Lung microvascular endothelial cell (primary cell): ENCODE results near the gene UROD. TPM values are rescaled to one million over a fixed set of nuclear protein-coding genes. Genes with fewer than 3 reads are reported as not detected.

Source experiments
- DNase-seq, 2 donors: peaks; one replicate each; pipeline versions ENCODE4 v3.0.0 to v3.0.0-alpha.2; 2010; ENCODE audit warnings: low read depth in 2 of 2
- total RNA-seq: library from RNA; depleted of rRNA; stranded (reverse); fragments of >200 nt; gene quantifications from 2 replicates; pipeline ENCODE4 v1.2.1, GENCODE V29; 2014

UROD gene
- total RNA-seq, 1 donor from 2014 or later: 240 TPM

DNA sequence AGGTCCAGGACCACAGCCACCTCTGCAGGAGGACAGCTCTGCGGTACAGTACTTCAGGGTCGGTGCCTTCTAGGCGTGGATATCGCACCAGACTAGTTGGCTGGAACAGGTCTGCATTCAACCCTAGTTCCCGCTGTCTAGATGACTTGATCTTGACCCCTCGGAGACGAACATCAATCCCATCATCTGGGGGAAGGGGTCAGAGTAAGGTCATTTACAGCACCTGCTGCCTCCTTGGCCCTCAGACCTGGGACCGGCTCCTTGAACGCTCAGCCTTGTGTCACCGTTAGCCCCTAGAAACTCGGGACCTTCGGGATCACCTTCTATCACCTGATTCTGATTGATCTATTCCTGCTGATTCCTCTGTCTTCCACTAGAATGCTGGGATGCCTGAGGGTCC lies 3.5 kb upstream of the UROD start:
- DNase-seq: no peak

DNA sequence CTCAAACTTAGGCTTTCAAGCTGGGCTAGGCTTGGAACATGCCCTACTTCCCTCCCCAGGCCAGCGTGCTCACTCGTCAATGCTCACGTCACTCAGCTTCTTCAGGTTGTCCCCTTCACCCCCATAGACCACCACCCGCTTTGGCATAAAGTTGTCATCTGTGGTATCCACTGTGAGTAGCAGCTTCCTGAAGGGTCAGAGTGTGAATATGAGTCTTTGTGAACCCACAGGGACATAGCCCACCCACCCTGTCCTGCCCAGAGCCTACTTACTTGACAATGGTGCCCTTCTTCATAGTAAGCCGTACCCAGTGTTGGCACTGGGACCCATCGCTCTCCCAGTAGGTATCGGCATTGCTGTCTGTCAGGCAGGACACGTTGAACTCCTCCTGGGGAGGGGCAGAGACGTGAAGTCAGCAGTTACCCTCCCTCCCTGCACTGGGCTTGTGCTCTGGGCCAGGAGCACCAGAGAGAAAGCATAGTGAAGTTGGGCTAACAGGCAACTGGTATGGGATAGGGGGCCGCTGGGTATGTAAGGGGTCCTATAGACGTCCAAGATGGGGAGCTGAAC lies 2.7 kb upstream of the UROD start:
- no peak for DNase-seq

DNA sequence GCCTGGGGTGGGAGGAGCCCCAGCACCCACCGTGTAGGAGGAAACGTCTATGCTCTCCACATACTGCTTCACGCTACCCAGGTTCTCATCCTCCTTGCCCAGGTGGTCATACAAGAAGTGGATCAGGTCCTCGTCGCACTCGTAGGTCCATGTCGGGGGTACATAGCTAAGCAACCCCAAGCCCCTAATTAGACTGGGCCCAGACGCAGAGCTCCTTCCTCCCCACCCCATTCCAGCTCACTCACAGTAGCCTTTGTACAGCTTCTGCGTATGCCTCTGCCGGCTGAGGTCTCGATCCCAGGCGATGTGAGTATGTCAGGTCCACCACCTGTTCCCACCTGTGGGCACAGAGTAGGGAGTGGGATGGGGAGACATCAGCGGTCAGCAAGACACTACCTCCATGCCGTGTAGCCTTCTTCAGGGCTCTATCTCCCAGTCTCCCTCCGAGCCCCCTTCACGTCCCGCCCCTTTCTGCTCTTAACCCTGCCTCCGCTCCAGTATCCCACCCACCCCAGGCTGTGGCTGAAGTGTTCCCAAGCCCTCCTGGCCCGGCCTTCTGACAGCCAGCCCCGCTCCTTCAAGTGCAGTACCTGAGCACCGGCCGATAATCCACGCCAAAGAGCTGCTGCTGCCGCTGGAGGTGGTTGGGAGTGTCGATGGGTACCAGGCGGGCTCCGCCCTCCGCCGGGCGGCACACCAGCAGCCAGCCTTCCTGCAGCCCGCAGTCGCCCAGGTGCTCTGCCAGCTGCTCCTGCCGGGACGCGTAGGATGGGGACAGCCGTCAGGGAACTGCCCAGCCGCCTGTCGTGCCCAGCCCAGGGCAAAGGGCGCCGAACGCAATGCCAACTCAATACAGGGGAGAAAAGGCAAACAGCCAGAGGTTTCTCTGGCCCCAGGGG lies 1.8 kb upstream of the UROD start:
- DNase-seq: peak; percentile 19 to 32

DNA sequence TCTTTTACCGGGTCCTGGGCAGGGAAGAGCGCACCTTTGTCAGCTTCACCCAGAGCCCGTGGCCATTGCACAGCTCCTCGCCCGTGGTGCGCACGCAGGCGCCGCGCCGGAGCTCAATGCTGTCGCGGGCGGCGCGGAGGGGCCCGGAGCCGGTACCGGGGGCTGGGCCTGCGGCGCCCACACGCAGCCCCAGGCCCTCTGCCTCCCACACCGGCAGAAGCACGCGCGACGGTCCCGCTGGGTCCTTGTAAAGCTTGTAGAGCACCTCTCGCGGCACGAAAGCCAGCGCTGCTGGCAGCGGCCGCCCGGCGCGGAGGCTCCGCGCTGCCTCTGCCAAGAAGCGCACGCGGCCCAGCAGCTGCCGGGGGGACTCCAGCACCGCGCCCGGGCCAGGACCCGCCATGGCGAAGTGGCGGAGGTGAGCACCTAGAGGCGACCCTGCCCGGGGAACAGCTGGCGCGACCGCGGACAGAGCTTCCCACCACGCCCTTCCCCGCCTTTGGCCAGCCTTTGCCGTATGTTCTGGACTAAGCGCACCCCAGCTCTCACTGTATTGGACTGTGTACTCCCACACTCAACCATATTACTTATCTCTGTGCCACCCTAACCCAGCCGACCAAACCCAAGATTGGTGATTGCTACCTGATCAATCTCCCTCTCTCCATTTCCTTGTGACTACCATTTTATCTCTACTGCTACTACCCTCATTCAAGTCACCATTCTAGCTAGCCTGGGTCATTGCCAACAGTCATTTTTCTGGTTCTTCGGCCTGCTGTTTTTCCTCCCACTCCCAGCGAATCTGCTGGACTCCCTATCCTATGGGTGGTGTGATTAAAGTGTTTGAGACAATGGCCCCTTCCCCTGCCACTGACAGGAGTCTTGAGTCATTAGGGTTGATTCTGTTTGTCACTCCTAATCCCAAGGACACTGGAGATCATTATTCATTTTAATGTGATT lies 921 bp upstream of the UROD start, which contains the start of gene HECTD3:
HECTD3 (minus strand) TSS at position 470 of the 957 bp plus-strand sequence; CDS start at position 403, 67 bp downstream.
- peak; percentile 78 to 84 for DNase-seq

DNA sequence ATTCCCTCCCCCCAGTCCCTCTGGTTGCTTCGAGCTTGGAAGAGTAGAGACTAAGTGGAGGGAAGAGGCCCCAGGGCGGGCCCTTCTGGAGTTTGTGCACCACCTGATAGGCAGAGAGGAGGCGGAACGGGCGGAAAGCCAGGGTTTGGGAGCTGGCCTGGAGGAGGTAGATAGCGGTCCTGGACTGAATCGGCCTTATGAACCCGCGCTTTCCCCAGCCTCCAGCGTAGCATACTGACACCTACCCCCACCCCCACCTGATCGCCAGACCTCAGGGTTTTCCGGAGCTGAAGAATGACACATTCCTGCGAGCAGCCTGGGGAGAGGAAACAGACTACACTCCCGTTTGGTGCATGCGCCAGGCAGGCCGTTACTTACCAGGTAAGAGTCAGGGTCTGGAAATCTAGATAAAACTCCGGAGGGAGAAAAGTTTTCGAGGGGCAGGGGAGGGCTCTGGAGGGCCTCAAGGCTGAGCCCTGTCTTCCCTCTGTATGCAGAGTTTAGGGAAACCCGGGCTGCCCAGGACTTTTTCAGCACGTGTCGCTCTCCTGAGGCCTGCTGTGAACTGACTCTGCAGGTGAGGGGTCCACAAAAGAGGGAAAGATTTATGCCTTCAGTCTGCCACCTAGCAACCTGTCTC lies 705 bp downstream of the UROD start:
- DNase-seq: peak; percentile 70 to 81

DNA sequence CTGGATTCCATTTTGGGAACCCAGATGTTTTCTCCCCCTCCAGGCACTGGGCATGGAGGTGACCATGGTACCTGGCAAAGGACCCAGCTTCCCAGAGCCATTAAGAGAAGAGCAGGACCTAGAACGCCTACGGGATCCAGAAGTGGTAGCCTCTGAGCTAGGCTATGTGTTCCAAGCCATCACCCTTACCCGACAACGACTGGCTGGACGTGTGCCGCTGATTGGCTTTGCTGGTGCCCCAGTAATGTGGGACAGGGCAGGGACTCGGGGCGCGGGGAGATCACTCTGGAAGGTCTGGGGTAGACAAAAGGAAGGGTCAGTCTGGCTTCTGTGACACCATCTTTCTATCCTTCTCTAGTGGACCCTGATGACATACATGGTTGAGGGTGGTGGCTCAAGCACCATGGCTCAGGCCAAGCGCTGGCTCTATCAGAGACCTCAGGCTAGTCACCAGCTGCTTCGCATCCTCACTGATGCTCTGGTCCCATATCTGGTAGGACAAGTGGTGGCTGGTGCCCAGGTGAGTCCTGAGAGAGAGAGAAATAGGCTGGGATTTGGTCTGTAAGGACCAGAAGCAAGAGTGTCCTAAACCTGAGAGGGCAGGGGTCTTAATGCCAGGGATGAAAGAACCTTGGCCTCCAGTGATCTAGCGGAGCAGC lies 1.6 kb downstream of the UROD start:
- no peak for DNase-seq

DNA sequence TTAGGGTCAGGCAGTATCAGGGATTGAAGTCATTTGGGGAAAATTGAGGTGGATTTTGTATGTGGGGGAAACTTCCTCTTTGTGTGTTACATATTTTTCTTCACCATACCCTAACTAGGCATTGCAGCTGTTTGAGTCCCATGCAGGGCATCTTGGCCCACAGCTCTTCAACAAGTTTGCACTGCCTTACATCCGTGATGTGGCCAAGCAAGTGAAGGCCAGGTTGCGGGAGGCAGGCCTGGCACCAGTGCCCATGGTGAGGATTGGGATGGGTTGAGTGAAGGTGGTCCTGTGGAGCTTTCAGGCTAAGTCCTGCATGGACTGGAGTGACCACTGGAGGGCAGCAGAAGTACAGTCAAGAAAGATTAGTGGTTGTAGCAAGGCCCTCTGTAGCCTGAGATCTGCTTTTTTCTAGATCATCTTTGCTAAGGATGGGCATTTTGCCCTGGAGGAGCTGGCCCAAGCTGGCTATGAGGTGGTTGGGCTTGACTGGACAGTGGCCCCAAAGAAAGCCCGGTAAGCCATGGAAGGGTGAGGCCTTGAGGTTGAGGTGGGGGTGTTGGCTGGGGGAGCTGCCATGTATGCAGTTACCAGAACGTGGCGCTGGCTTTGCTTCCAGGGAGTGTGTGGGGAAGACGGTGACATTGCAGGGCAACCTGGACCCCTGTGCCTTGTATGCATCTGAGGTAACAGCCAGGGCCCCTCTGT lies 2.4 kb downstream of the UROD start:
- peak; percentile 88 to 92 for DNase-seq

DNA sequence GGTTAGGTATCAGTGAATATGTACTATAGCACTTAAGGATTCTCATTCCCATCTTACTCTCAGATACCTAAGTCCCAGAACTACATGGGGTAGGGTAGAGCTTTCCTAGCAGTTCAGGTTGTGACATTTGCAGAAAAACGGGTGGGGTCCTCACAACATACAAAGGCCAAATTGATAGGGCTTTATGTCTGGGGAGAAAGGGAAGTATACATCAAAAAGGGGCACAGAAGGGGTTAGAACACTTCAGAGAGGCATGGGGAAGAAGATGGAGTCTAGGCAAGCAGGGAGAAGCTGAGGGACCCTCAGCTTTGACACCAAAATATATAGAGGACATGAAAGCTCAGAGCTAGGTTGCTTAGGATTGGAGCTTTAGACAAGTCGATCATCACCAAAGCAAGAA lies 3.6 kb downstream of the UROD start:
- no peak for DNase-seq

DNA sequence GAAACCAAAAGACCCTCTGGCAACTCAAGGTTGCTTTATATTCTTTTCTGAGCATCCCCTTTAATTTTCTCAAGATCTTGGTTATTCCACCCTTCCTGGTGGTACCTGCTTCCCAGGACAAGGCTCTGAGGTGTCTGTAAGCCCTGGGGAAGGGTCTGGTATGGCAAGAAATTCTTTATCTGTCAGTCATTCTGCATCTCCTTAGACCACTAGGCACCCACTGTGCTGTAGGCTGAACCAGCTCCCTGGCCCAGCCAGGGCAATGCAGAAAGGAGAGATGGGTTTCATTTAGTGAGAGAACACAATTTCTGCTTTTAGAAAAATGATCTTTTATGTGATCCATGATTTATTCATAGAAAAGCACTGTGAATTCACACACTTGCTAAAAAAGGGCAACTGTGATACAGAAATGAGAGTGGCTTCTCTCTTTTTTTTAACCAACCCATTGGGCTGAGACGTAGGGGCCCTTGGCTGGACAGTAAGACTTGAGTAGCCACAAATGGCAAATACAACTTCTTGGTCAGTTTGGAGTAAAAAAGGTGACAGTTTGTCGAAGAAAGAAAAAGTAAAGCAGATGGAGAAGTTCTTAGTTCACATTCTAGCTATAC lies 4.1 kb downstream of the UROD start:
- DNase-seq: no peak

DNA sequence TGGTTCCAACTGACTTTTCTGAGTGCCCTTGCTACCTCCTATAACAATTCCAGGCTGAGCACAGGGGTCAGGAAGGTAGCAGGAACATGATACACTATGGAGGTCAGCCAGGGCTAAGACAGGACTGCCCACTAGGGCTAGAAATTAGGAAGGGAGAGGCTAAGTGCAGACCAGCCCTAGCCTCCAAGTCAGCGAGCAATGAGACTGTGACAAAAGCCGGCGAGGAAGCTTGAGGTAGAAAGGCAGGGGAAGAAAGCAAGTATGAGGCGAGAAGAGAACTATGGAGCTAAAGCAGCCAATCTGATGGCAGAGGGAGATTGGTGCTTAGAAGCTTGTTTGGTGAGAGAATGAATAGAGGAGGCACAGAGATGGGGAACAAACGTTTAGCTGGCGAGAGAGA lies 4.7 kb downstream of the UROD start:
- DNase-seq: no peak

DNA sequence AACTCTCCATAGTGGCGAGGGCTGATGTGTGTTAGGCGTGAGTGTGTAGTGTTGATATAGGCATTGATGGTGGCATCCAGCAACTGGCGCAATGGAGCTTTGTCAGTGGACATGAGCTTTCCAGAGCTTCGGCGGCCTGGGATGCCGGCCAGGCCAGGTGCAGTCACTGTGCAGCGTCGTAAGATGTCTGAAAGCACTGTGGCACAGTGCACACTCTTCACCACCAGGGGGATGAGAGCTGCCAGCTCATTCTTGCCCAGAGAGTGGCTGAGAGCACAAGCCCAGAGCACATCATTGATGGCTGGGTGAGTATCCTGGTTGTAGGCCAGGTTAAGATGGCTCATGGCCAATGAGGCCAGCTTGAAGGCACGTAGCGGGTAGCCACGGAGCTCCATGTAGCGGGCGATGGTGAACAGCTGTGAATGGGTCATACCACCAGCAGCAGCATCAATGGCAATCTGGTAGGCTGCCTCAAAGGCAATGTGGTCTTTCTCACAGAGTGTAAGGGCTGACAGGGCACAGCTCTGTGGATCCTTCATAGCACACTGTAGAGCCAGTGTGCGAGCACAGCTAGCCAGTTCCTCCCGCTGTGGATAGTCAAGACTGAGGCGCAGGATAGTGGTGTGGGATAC lies 6.7 kb downstream of the UROD start:
- peak; percentile 67 to 73 for DNase-seq

DNA sequence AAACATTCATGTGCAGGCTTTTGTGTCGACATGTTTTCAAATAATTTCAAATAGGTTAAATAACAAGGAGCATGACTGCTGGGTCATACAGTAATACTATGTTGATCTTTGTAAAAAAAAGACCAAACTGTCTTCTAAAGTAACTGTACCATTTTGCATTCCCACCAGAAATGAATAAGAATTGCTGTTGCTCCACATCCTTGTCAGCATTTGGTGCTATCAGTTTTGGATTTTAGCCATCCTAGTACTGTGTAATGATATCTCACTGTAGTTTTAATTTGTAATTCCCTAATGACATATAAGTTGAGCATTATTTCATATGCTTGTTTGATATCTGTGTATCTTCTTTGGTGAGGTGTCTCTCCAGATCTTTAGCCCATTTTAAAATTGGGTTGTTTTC lies 11.6 kb downstream of the UROD start:
- no peak for DNase-seq

DNA sequence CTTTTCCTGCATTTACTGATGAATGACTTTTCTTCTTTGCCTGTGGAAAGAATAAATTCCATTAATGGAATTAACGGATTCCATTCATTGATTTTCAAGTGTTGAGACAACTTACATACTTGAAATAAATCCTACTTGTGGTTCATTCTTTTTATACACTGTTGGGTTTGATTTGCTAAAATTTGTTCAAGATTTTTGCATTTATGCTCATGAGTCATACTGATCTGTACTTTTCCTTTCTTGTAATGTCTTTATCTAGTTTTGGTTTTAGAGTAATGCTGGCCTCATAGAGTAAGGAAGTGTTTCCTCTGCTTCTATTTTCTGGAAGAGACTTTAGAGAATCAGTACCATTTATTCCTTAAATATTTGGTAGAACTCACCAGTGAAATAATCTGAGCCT lies 14.4 kb downstream of the UROD start:
- no peak for DNase-seq

DNA sequence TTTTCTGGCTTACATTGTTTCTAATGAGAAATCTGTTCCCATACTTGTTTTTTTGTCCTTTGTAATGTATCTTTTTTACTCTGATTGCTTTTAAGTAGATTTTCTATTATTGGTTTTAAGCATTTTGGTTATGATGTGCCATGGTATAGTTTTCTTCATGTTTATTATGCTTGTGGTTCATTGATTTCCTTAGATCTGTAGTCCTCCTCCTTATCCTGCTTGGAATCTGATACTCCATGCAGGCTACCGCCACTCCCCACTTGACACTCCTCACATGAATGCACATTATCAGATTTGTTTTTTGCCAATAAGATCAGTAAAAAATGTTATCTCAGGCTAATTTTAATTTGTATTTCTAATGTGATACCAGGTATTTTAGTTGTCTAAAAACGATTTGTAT lies 20.8 kb downstream of the UROD start:
- no peak for DNase-seq

DNA sequence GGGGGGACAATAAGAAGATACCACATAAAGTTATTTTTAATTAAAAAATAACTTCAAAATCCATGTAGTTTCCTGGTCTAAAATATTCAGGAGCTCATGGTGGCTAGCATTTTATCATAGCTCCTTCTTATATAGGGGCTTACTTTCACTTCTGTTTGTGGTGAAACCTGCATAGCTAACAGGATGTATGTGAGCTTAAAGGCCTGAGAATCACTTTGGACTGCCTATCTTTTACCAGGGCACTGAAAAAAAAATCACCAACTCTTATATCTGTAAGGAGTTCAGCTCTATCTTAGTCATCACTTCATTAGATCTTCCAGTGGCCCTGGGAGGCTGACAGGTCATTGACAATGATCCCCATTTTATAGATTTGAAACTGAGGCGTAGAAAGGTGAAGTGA lies 21.3 kb downstream of the UROD start:
- no peak for DNase-seq

DNA sequence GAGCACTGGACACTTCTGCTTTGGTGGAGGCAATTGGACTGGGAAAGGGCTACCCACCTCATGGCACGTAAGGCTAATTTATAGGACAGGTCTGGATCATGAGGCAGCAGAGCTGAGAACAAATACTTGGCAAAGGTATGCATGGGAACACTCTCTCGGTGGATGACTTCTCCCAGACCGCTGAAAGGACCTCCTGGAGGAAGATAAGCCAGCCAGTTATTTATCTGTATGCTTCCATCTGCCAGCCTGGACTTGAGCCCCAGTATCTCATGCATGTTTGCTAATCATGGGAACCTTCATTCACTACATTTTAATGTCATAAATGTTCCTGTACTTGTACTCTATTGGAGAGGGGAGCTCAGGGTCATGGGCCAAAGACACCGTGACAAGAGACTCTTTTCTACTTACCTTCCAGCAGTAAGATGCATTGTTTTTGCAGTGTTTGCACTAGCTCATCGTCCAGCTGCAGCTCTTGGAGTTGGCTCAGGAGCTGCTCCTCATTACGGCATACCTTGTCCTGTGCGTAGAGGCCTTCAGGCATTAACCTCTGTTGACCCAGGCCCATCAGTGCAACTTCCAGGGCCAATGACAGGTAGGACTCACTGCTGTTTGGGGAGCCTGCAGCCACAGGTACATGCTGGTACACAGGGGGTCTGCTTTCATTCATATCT lies 23.7 kb downstream of the UROD start:
- DNase-seq: no peak

DNA sequence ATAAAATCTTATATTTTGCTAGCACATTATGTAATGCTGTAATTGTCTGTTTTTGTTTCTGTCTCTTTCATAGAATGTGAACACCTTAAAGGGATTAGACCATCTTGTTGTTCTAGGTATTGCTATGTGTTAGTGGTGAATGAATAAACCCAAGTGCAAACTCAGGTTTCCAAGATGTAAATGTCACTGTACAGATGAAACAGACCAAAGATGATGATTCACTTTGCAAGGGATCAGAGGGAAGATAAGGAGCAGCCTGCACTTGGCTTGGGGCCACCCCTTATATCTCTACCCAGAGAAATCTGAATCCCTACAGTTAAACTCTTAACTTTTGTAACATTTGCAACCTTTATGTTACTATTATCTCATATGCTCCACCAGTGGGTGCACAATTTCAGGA lies 25.4 kb downstream of the UROD start:
- DNase-seq: no peak

DNA sequence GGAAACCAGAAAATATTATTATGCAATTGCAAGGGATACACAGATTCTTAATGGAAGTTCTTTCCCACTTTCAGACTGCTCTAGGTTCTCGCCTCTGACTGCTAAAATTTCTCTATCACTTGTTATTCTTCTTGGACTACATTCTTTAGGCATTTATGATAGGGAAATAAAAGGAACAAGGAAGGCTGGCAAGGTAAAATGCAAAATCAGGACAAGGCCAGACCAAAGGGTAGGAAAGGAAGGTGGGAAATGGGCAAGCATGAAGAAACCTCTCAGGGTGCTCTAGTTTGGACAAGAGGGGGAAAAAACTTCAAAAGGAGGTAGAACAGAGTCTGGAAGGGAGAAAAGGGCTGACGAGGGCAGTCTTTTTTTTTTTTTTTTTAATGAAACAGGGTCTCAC lies 26.2 kb downstream of the UROD start:
- no peak for DNase-seq
